Peyer's patch (tissue), 4 donors: ENCODE measurements around the gene SNRPD2.

Experiments used
- CTCF ChIP-seq, 6 experiments: fragments of 450-650 bp in 4 of 6; fragments of 200-600 bp in 2 of 6; sonication (generic) in 1 of 6; IDR thresholded peaks; one replicate each; pipeline ENCODE4 v1.5.1; 2017 to 2019; ENCODE audit warnings: antibody characterized with exemption in 6 of 6, mild to moderate bottlenecking in 3 of 6, moderate library complexity in 1 of 6
- POLR2A ChIP-seq, 2 donors: fragments of 450-650 bp; IDR thresholded peaks; one replicate each; pipeline ENCODE4 v1.5.1; 2017; ENCODE audit warnings: antibody characterized with exemption in 2 of 2, mild to moderate bottlenecking in 2 of 2, moderate library complexity in 2 of 2

GRCh38 chr19:45659096-45659729 is 32.5 kb downstream of the SNRPD2 start:
- TF ChIP-seq CTCF (IDR thresholded peaks at IDR 0.05) (no peak), POLR2A (IDR thresholded peaks at IDR 0.05) (no peak)
